H1 (cell line): ENCODE measurements around the gene AP1G2. TPM values are rescaled to one million over a fixed set of nuclear protein-coding genes. Genes with fewer than 3 reads are reported as not detected.

ENCODE experiments used
- CTCF ChIA-PET: fragments of 300-600 bp; sonication (Branson Sonifier 250); formaldehyde crosslinking; loops from one replicate; lab custom pipeline; 2021; ENCODE audit not compliant: partially characterized antibody; lab: Charles Lee
- POLR2A ChIA-PET: fragments of 300-600 bp; sonication (Branson Sonifier 250); formaldehyde crosslinking; loops from one replicate; lab custom pipeline; 2021; ENCODE audit warnings: inconsistent platforms; ENCODE audit not compliant: partially characterized antibody; lab: Charles Lee
- DNase-seq, 2 experiments: peaks; one replicate each; pipeline versions ENCODE4 v3.0.0 to v3.0.0-alpha.2; 2010 to 2022; ENCODE audit warnings: low spot score in 2 of 2, low read depth in 1 of 2, mixed read lengths in 1 of 2
- FAIRE-seq: peaks from 2 replicates; lab custom pipeline; 2011; peaks lifted over from hg19 to GRCh38; lab: Jason Lieb, UNC
- H2AFZ ChIP-seq: 2 replicates; pipeline ENCODE4 v1.8.1; 2012; ENCODE audit warnings: low read length, inconsistent platforms
- H2AK5ac ChIP-seq: 2 replicates; pipeline ENCODE4 v1.6.1; 2013; ENCODE audit warnings: low read depth, low read length
- H2BK120ac ChIP-seq: replicated peaks from 2 replicates; pipeline ENCODE3; 2013; ENCODE audit warnings: low read depth, low read length, inconsistent platforms
- H2BK12ac ChIP-seq: 2 replicates; pipeline ENCODE4 v1.6.1; 2013; ENCODE audit warnings: low read depth, low read length
- H2BK15ac ChIP-seq: 2 replicates; pipeline ENCODE4 v1.6.1; 2013; ENCODE audit warnings: low read length
- H2BK20ac ChIP-seq: 2 replicates; pipeline ENCODE4 v1.6.1; 2013; ENCODE audit warnings: low read length
- H2BK5ac ChIP-seq: 2 replicates; pipeline ENCODE4 v1.6.1; 2013; ENCODE audit warnings: low read depth, low read length
- H3K14ac ChIP-seq: 2 replicates; pipeline ENCODE4 v1.6.1; 2013; ENCODE audit warnings: inconsistent platforms; ENCODE audit not compliant: insufficient read length
- H3K18ac ChIP-seq: 2 replicates; pipeline ENCODE4 v1.6.1; 2013; ENCODE audit warnings: low read length; ENCODE audit errors: extremely low read depth
- H3K23ac ChIP-seq: 2 replicates; pipeline ENCODE4 v1.6.1; 2013; ENCODE audit warnings: inconsistent platforms; ENCODE audit not compliant: insufficient read length
- H3K23me2 ChIP-seq: 2 replicates; pipeline ENCODE4 v1.6.1; 2013; ENCODE audit warnings: low read depth, low read length
- H3K27ac ChIP-seq: 2 replicates; pipeline ENCODE4 v1.6.1; 2011; ENCODE audit warnings: low read depth, low read length, inconsistent platforms
- H3K27me3 ChIP-seq, 4 experiments: replicated peaks in 1 of 4; 1 replicate in 1 of 4; 2 replicates in 3 of 4; pipeline versions ENCODE4 v1.6.1 to v1.8.1; 2011 to 2013; ENCODE audit warnings: low read length in 3 of 4, mild to moderate bottlenecking in 3 of 4, inconsistent platforms in 2 of 4, mixed read lengths in 2 of 4, moderate library complexity in 1 of 4; ENCODE audit not compliant: control insufficient read depth in 3 of 4, insufficient read depth in 3 of 4; ENCODE audit errors: extremely low read depth in 1 of 4
- H3K36me3 ChIP-seq, 4 experiments: 2 replicates each; pipeline versions ENCODE4 v1.6.1 to v1.8.1; 2011 to 2013; ENCODE audit warnings: mild to moderate bottlenecking in 4 of 4, low read length in 3 of 4, moderate library complexity in 2 of 4, control low read depth in 1 of 4, inconsistent platforms in 1 of 4; ENCODE audit not compliant: insufficient read depth in 4 of 4, control insufficient read depth in 2 of 4
- H3K4ac ChIP-seq: replicated peaks from 2 replicates; pipeline ENCODE3; 2013; ENCODE audit warnings: low read length, low read depth, mixed read lengths, inconsistent platforms; ENCODE audit not compliant: insufficient read length
- H3K4me1 ChIP-seq, 4 experiments: replicated peaks in 1 of 4; 1 replicate in 1 of 4; 2 replicates in 3 of 4; pipeline versions ENCODE4 v1.6.1 to v1.8.1; 2011 to 2013; ENCODE audit warnings: low read length in 3 of 4, inconsistent platforms in 2 of 4, mixed read lengths in 1 of 4; ENCODE audit not compliant: insufficient read depth in 4 of 4, control insufficient read depth in 3 of 4
- H3K4me2 ChIP-seq, 2 experiments: 2 replicates each; pipeline versions ENCODE4 v1.6.1 to v1.8.1; 2011 to 2013; ENCODE audit warnings: low read depth in 2 of 2, low read length in 2 of 2, control low read depth in 1 of 2, inconsistent platforms in 1 of 2, mild to moderate bottlenecking in 1 of 2; ENCODE audit not compliant: insufficient read depth in 1 of 2
- H3K4me3 ChIP-seq, 4 experiments: fragments of 200-600, 300-600 bp in 1 of 4; sonication (generic), shearing (Covaris generic), sonication (Bioruptor Twin) in 1 of 4; 2 replicates each; pipeline versions ENCODE4 v1.5.1 to v1.8.1; 2011 to 2016; ENCODE audit warnings: low read length in 4 of 4, low read depth in 3 of 4, control low read depth in 2 of 4, inconsistent platforms in 2 of 4, mild to moderate bottlenecking in 2 of 4, mixed read lengths in 1 of 4, moderate library complexity in 1 of 4; ENCODE audit not compliant: insufficient read depth in 2 of 4; ENCODE audit errors: extremely low read depth in 1 of 4
- H3K56ac ChIP-seq: replicated peaks from 2 replicates; pipeline ENCODE3; 2013; ENCODE audit warnings: low read depth, mild to moderate bottlenecking, mixed read lengths, low read length, inconsistent platforms; ENCODE audit not compliant: insufficient read length
- H3K79me1 ChIP-seq: 2 replicates; pipeline ENCODE4 v1.6.1; 2013; ENCODE audit warnings: low read depth, low read length, control low read depth
- H3K79me2 ChIP-seq, 2 experiments: 2 replicates each; pipeline versions ENCODE4 v1.6.1 to v1.8.1; 2012 to 2013; ENCODE audit warnings: low read length in 2 of 2, mild to moderate bottlenecking in 2 of 2, inconsistent platforms in 1 of 2; ENCODE audit not compliant: insufficient read depth in 2 of 2, control insufficient read depth in 1 of 2
- H3K9ac ChIP-seq, 4 experiments: replicated peaks in 1 of 4; 1 replicate in 1 of 4; 2 replicates in 3 of 4; pipeline versions ENCODE4 v1.6.1 to v1.8.1; 2011 to 2013; ENCODE audit warnings: low read depth in 3 of 4, low read length in 3 of 4, control low read depth in 2 of 4, mild to moderate bottlenecking in 2 of 4, moderate library complexity in 2 of 4, inconsistent platforms in 1 of 4; ENCODE audit errors: extremely low read depth in 1 of 4
- H3K9me3 ChIP-seq, 2 experiments: 2 replicates each; pipeline versions ENCODE4 v1.6.1 to v1.8.1; 2012 to 2013; ENCODE audit warnings: mild to moderate bottlenecking in 2 of 2, moderate library complexity in 2 of 2, control low read depth in 1 of 2, inconsistent platforms in 1 of 2, low read depth in 1 of 2, low read length in 1 of 2, mixed read lengths in 1 of 2; ENCODE audit not compliant: insufficient read depth in 2 of 2
- H4K20me1 ChIP-seq, 2 experiments: replicated peaks in 1 of 2; 2 replicates each; pipeline versions ENCODE3 to v1.8.1; 2011 to 2013; ENCODE audit warnings: inconsistent platforms in 2 of 2, low read length in 2 of 2, mild to moderate bottlenecking in 1 of 2; ENCODE audit not compliant: insufficient read depth in 2 of 2, control insufficient read depth in 1 of 2
- H4K5ac ChIP-seq: 2 replicates; pipeline ENCODE4 v1.6.1; 2013; ENCODE audit warnings: low read length, low read depth, mixed read lengths, inconsistent platforms; ENCODE audit not compliant: insufficient read length
- H4K8ac ChIP-seq: 2 replicates; pipeline ENCODE4 v1.8.0; 2013; ENCODE audit warnings: mild to moderate bottlenecking, moderate library complexity, low read length, inconsistent platforms; ENCODE audit not compliant: insufficient read depth; ENCODE audit errors: extremely low read depth
- H4K91ac ChIP-seq: replicated peaks from 2 replicates; pipeline ENCODE3; 2013; ENCODE audit warnings: low read length, mixed read lengths, inconsistent platforms; ENCODE audit not compliant: insufficient read length
- BRCA1 ChIP-seq: IDR thresholded peaks from 2 replicates; pipeline ENCODE4 v1.6.1; 2012; ENCODE audit warnings: low read depth, low read length, improper control_type of control experiment
- CBX5 ChIP-seq: fragments of 300-800, 300-1000 bp; sonication (generic); IDR thresholded peaks from 2 replicates; pipeline ENCODE4 v1.7.1; 2016; ENCODE audit warnings: antibody characterized with exemption, low read length, low read depth
- CREB1 ChIP-seq: IDR thresholded peaks from 2 replicates; pipeline ENCODE4 v1.6.1; 2012; ENCODE audit warnings: inconsistent platforms
- E2F6 ChIP-seq: IDR thresholded peaks from 2 replicates; pipeline ENCODE4 v1.6.1; 2012; ENCODE audit warnings: inconsistent platforms
- KDM5A ChIP-seq: fragments of 200-600 bp; IDR thresholded peaks from 2 replicates; pipeline ENCODE4 v1.7.1; 2012; ENCODE audit warnings: mild to moderate bottlenecking, low read length, inconsistent platforms, mixed read lengths
- MAFK ChIP-seq: IDR thresholded peaks from 2 replicates; pipeline ENCODE4 v1.6.1; 2012; ENCODE audit warnings: low read depth, mild to moderate bottlenecking, improper control_type of control experiment, low read length
- NANOG ChIP-seq: IDR thresholded peaks from 2 replicates; pipeline ENCODE4 v1.6.1; 2011; ENCODE audit warnings: low read length, low read depth, mild to moderate bottlenecking, inconsistent platforms; ENCODE audit not compliant: insufficient read depth, poor library complexity, severe bottlenecking
- NRF1 ChIP-seq: IDR thresholded peaks from 2 replicates; pipeline ENCODE4 v1.6.1; 2011; ENCODE audit warnings: mild to moderate bottlenecking, low read depth, low read length, improper control_type of control experiment
- PHF8 ChIP-seq: fragments of 200-600 bp; sonication (generic); conservative IDR thresholded peaks from 2 replicates; pipeline ENCODE4 v1.7.1; 2012; ENCODE audit warnings: low read depth, mild to moderate bottlenecking, inconsistent platforms, low read length, moderate library complexity
- POLR2A ChIP-seq, 2 experiments: IDR thresholded peaks; 1 replicate in 1 of 2; 2 replicates in 1 of 2; pipeline ENCODE4 v1.6.1; 2011; ENCODE audit warnings: low read depth in 2 of 2, low read length in 2 of 2, mild to moderate bottlenecking in 2 of 2; ENCODE audit errors: control extremely low read depth in 1 of 2
- RBBP5 ChIP-seq: IDR thresholded peaks from 2 replicates; pipeline ENCODE4 v1.7.1; 2012; ENCODE audit warnings: low read depth, mild to moderate bottlenecking, inconsistent platforms, low read length, moderate library complexity, borderline replicate concordance
- RNF2 ChIP-seq: fragments of 200-900, 300-1000 bp; sonication (generic); IDR thresholded peaks from 2 replicates; pipeline ENCODE4 v1.7.1; 2016; ENCODE audit warnings: borderline replicate concordance, low read depth, mild to moderate bottlenecking, antibody characterized with exemption, low read length; ENCODE audit not compliant: poor library complexity, severe bottlenecking; ENCODE audit errors: missing control alignments
- TEAD4 ChIP-seq: IDR thresholded peaks from 2 replicates; pipeline ENCODE4 v1.6.1; 2012; ENCODE audit warnings: low read depth, low read length, inconsistent platforms, mixed read lengths
- ZNF274 ChIP-seq: IDR thresholded peaks from 2 replicates; pipeline ENCODE4 v1.7.0; 2012; ENCODE audit warnings: low read length, borderline replicate concordance; ENCODE audit errors: extremely low read depth
- WGBS, 2 experiments: shearing (Covaris generic) in 1 of 2; methylation state at CpG; one replicate each; pipeline versions ENCODE4 v1.1.6 to v1.1.7; 2013 to 2015; ENCODE audit warnings: low lambda C conversion rate in 2 of 2, mixed read lengths in 2 of 2, inconsistent platforms in 1 of 2, low coverage in 1 of 2, missing lambda C conversion rate in 1 of 2; ENCODE audit not compliant: insufficient replicate concordance in 2 of 2, insufficient coverage in 1 of 2, insufficient read length in 1 of 2; ENCODE audit errors: extremely low coverage in 1 of 2, missing lambda C conversion rate in 1 of 2; 5-methylcytosine and 5-hydroxymethylcytosine counted together
- polyA plus RNA-seq, 7 experiments: library from polyadenylated mRNA; depleted of rRNA in 3 of 7; stranded (reverse) in 5 of 7; unstranded in 2 of 7; fragments of >200 nt in 5 of 7; fragments of 200-250 nt in 2 of 7; gene quantifications; 1 replicate in 5 of 7; 2 replicates in 1 of 7; 4 replicates in 1 of 7; pipeline versions ENCODE4 v1.2.1 to v1.2.3, GENCODE V29; 2011 to 2013; ENCODE audit warnings: missing spikeins in 2 of 7, mixed read lengths in 2 of 7
- total RNA-seq: library from RNA; stranded (reverse); fragmentation: NEBNext Ultra II Directional; extraction: Animal tissue kit (Norgen Biotek cat#: 25700); gene quantifications from 2 replicates; pipeline ENCODE4 v1.2.1, GENCODE V29; 2021

The AP1G2 gene
- total and polyA plus RNA-seq, 2 of the 8 experiments (the other 6 are each of a cell fraction or from before 2014, with no cell fraction given): 70.9 to 134 TPM

GRCh38 chr14:23608454-23608853 lies 40.9 kb upstream of the AP1G2 start:
- Histone ChIP-seq H3K79me2 (no peaks in the 10 kb centered on the region), H3K23ac (no peak overlapping the region), H3K23me2 (peaks cover 3% of the 10 kb centered on the region; the same call in 1 of the 2 replicates), H4K91ac (no peak overlapping the region), H2BK120ac (no peak overlapping the region), H3K18ac (no peak overlapping the region), H2AK5ac (no peak overlapping the region), H4K8ac (no peak overlapping the region), H2BK5ac (no peak overlapping the region), H3K27me3 (no peaks in the 10 kb centered on the region; a peak in 1 of 7 replicates), H3K4me2 (no peak overlapping the region), H4K5ac (no peak overlapping the region), H2BK12ac (no peak overlapping the region), H3K27ac (no peak overlapping the region), H2AFZ (no peak overlapping the region), H2BK15ac (no peak overlapping the region), H4K20me1 (no peaks in the 10 kb centered on the region), H3K9ac (no peak overlapping the region), H2BK20ac (no peak overlapping the region; the same call in 1 of the 2 replicates), H3K4me3 (no peak overlapping the region), H3K79me1 (no peaks in the 10 kb centered on the region), H3K4me1 (no peaks in the 10 kb centered on the region), H3K56ac (no peak overlapping the region), H3K4ac (no peak overlapping the region), H3K9me3 (no peaks in the 10 kb centered on the region; a peak in 1 of 4 replicates), H3K36me3 (no peaks in the 10 kb centered on the region), H3K14ac (no peak overlapping the region)
- WGBS, 2 experiments: 56% methylated on average over 1 of the region's 1 CpG; no CpG with 5 or more reads in 1 of the 2 experiments
- ChIA-PET CTCF (no interaction called here), POLR2A (interaction anchor here (0.6 kb wide), 1 partner anchor 28 kb away, joined by 4 read pairs; no protein-coding TSS in a partner anchor)
- no peak for FAIRE-seq
- no peak for DNase-seq
- TF ChIP-seq POLR2A (IDR thresholded peaks at IDR 0.05; ENCODE audit: control extremely low read depth in 1 of 2, low read depth in 2 of 2, low read length in 2 of 2) (no peak), PHF8 (no peak), NANOG (no peak), CBX5 (no peak), KDM5A (no peak), ZNF274 (no peak), RNF2 (no peak), RBBP5 (no peak), E2F6 (no peak), TEAD4 (no peak), MAFK (no peak), NRF1 (no peak), BRCA1 (no peak), CREB1 (no peak)
